CD4-positive, alpha-beta T cell (primary cell): ENCODE results near the gene G6PC2. TPM values are rescaled to one million over a fixed set of nuclear protein-coding genes. Genes with fewer than 3 reads are reported as not detected.

Source experiments
- ATAC-seq: fragments of 200-7000 bp; cut with Tn5 transposase; one replicate; pipeline ENCODE4 v1.10.0; 2022; ENCODE audit warnings: mild to moderate bottlenecking; ENCODE audit not compliant: poor library complexity
- CTCF ChIA-PET: fragments of 350-600 bp; sonication (Branson Sonifier 250); formaldehyde crosslinking; loops from one replicate; lab custom pipeline; 2021; ENCODE audit warnings: antibody characterized with exemption, inconsistent platforms; lab: Charles Lee
- POLR2A ChIA-PET: fragments of 350-600 bp; sonication (Branson Sonifier 250); formaldehyde crosslinking; loops from one replicate; lab custom pipeline; 2021; ENCODE audit warnings: antibody characterized with exemption, inconsistent platforms; lab: Charles Lee
- DNase-seq, 14 experiments: peaks; one replicate each; pipeline ENCODE4 v3.0.0-alpha.2; 2013 to 2020; ENCODE audit warnings: mixed read lengths in 2 of 14
- H3K27ac ChIP-seq, 2 donors: one replicate each; pipeline versions ENCODE4 v1.5.1 to v1.7.0; 2013; ENCODE audit warnings: low read length in 2 of 2, low read depth in 1 of 2, mild to moderate bottlenecking in 1 of 2
- H3K27me3 ChIP-seq, 2 experiments: 1 replicate in 1 of 2; 2 replicates in 1 of 2; pipeline versions ENCODE4 v1.6.1 to v1.7.0; 2013; ENCODE audit warnings: low read length in 2 of 2, control low read depth in 1 of 2, mild to moderate bottlenecking in 1 of 2, moderate library complexity in 1 of 2; ENCODE audit not compliant: insufficient read depth in 2 of 2, control insufficient read depth in 1 of 2
- H3K36me3 ChIP-seq: one replicate; pipeline ENCODE4 v1.6.1; 2013; ENCODE audit warnings: low read length, control low read depth; ENCODE audit not compliant: insufficient read depth
- H3K4me1 ChIP-seq: one replicate; pipeline ENCODE4 v1.6.1; 2013; ENCODE audit warnings: low read length, control low read depth; ENCODE audit not compliant: insufficient read depth
- H3K4me3 ChIP-seq: one replicate; pipeline ENCODE4 v1.5.1; 2013; ENCODE audit warnings: mild to moderate bottlenecking, low read length, moderate library complexity
- H3K9me3 ChIP-seq, 2 experiments: 1 replicate in 1 of 2; 2 replicates in 1 of 2; pipeline versions ENCODE4 v1.6.1 to v1.7.0; 2013; ENCODE audit warnings: low read length in 2 of 2, mild to moderate bottlenecking in 2 of 2, control low read depth in 1 of 2, moderate library complexity in 1 of 2; ENCODE audit not compliant: control insufficient read depth in 1 of 2, insufficient read depth in 1 of 2
- H3K27ac Mint-ChIP-seq: one replicate; pipeline ENCODE4 v1.8.0; 2020; ENCODE audit warnings: mixed read lengths
- H3K27me3 Mint-ChIP-seq: one replicate; pipeline ENCODE4 v1.8.0; 2021; ENCODE audit warnings: mixed read lengths
- H3K36me3 Mint-ChIP-seq: one replicate; pipeline ENCODE4 v1.8.0; 2021; ENCODE audit warnings: low read depth, mixed read lengths
- H3K4me1 Mint-ChIP-seq: one replicate; pipeline ENCODE4 v1.8.0; 2021; ENCODE audit warnings: low read depth, mixed read lengths
- H3K4me3 Mint-ChIP-seq: one replicate; pipeline ENCODE4 v1.8.0; 2020; ENCODE audit warnings: mild to moderate bottlenecking, mixed read lengths
- H3K9me3 Mint-ChIP-seq: one replicate; pipeline ENCODE4 v1.8.0; 2020; ENCODE audit warnings: mixed read lengths
- CTCF ChIP-seq: fragments of 200-600 bp; IDR thresholded peaks from one replicate; pipeline ENCODE4 v1.8.0; 2022; ENCODE audit warnings: antibody characterized with exemption, mild to moderate bottlenecking
- intact Hi-C, 2 experiments: fragments of 100-400 bp; cut with DNase I in 1 of 2; cut with micrococcal nuclease in 1 of 2; formaldehyde crosslinking; loops; one replicate each; pipeline versions ENCODE4 v1.15.1 to v1.9.0; 2023 to 2025; cut with DNase I, micrococcal nuclease
- total RNA-seq, 174 experiments: library from RNA in 2 of 174; stranded (reverse) in 2 of 174; gene quantifications; one replicate each; pipeline ENCODE4 v1.2.3 and lab custom pipeline; 2021 to 2026

Gene G6PC2
- total RNA-seq, 2 experiments from 2014 or later = not detected

GRCh38 chr2:168951871-168952270, 50.8 kb downstream of the G6PC2 start:
- Histone ChIP-seq H3K36me3 (no peaks in the 10 kb centered on the region), H3K9me3 (peaks cover 0 to 5% of the 10 kb centered on the region in 2 experiments), H3K27me3 (no peaks in the 10 kb centered on the region), H3K27ac (no peak overlapping the region), H3K4me1 (no peaks in the 10 kb centered on the region), H3K4me3 (no peak overlapping the region)
- intact Hi-C loops = no loop called here
- Mint-ChIP-seq H3K4me1 (no peaks in the 10 kb centered on the region), H3K36me3 (no peaks in the 10 kb centered on the region), H3K9me3 (no peaks in the 10 kb centered on the region), H3K27ac (no peak overlapping the region), H3K27me3 (peaks cover 8% of the 10 kb centered on the region), H3K4me3 (no peak overlapping the region)
- POLR2A ChIA-PET = no interaction called here
- CTCF ChIA-PET = no interaction called here
- ATAC-seq (no peak), DNase-seq (no peak)
- no peak for TF ChIP-seq CTCF

GRCh38 chr2:168952424-168952823, 51.3 kb downstream of the G6PC2 start:
- H3K9me3 ChIP-seq = peaks cover 0 to 5% of the 10 kb centered on the region in 2 experiments
- ChIA-PET POLR2A (no interaction called here), CTCF (no interaction called here)
- no peaks in the 10 kb centered on the region for H3K36me3 Mint-ChIP-seq
- H3K27me3 Mint-ChIP-seq = peaks cover 14% of the 10 kb centered on the region
- no peak overlapping the region for H3K4me3 Mint-ChIP-seq
- ATAC-seq (no peak), DNase-seq (no peak)
- intact Hi-C loops = no loop called here
- no peaks in the 10 kb centered on the region for H3K36me3 ChIP-seq
- no peak overlapping the region for H3K27ac Mint-ChIP-seq
- TF ChIP-seq CTCF = no peak
- no peaks in the 10 kb centered on the region for H3K4me1 Mint-ChIP-seq
- no peak overlapping the region for H3K27ac ChIP-seq
- no peaks in the 10 kb centered on the region for H3K27me3 ChIP-seq
- no peaks in the 10 kb centered on the region for H3K9me3 Mint-ChIP-seq
- no peak overlapping the region for H3K4me3 ChIP-seq
- H3K4me1 ChIP-seq = no peaks in the 10 kb centered on the region

GRCh38 chr2:168954256-168954655, 53.2 kb downstream of the G6PC2 start:
- Histone ChIP-seq H3K4me3 (no peak overlapping the region), H3K9me3 (peaks cover 0 to 5% of the 10 kb centered on the region in 2 experiments), H3K36me3 (no peaks in the 10 kb centered on the region), H3K4me1 (no peaks in the 10 kb centered on the region), H3K27me3 (no peaks in the 10 kb centered on the region), H3K27ac (no peak overlapping the region)
- DNase-seq = no peak
- Mint-ChIP-seq H3K27me3 (peaks cover 16% of the 10 kb centered on the region), H3K4me1 (no peaks in the 10 kb centered on the region), H3K9me3 (no peaks in the 10 kb centered on the region), H3K27ac (no peak overlapping the region), H3K36me3 (no peaks in the 10 kb centered on the region), H3K4me3 (no peak overlapping the region)
- POLR2A ChIA-PET = no interaction called here
- intact Hi-C loops = no loop called here
- ATAC-seq = no peak
- no peak for TF ChIP-seq CTCF
- CTCF ChIA-PET = no interaction called here
